ENCODE measurements around the gene MPHOSPH8.
"Not testable (repeated sequence)": the region's sequence is repeated elsewhere in the genome, so short reads cannot be mapped to it uniquely, and the experiment has no call there.

The MPHOSPH8 gene

DNA sequence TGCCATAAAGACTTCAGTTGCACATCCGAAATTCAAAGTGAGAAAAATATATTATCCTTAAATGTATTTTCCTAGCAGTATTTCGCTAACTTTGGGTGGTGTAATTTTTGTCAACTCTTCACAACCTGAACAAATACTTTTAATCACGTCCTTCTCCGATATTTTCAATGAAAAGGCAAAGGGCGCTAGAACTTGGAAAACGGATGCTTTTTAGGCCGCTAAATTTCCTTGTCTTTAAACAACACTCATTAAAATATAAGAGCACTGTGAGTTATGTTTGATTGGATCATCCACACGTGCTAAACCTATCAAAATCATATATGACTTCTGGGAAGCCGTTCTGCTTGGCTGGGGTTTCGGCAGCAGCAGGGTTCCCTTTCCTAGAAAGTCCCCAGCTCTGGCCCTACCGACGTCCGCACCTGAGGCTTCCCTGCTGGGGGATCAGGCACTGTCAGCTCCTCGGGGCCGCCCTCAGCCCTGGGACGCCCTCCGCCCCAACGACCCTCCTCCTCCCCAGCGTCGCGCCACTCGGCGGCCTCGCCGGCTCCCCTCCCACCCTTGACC is 462 bp upstream of the MPHOSPH8 start:
- DNase-seq: no peak

DNA sequence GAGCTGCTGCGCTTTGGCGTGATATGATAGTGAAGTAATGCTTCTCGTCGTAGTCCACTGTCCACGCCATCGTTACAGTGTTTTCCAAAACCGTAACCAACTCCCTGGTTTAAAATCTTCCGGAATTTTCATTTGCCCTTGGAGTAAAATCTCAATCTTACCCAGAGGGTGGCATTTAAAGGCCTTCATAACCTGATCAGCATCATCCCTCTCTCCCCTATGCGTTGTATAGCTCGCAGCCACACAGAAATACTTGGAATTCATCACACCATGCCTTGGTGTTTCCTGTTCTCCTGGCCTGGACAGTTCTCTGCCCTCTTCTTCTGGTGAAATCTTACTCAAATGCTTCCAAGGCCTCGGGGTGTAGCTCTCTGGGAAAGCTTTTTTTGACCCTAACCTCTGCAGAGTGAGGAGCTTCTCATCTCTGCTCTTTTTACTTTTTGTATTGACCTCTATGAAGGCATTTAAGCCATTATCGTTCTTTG is 839 bp downstream of the MPHOSPH8 start:
- DNase-seq: peak; percentile 45

DNA sequence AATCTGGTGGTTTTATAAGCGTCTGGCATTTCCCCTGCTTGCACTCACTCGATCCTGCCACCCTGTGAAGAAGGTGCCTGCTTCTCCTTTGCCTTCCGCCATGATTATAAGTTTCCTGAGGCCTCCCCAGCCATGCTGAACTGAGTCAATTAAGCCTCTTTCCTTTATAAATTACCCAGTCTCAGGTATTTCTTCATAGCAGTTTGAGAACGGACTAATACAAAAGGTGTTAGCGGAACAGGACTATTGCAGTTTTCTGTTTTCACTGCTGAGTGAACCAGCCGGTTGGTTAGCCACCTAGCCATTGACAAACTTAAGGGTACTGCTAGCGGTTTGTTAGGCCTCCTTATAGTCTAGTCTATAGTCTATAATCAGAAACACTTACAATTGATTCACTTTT is 2.5 kb downstream of the MPHOSPH8 start:
- DNase-seq: not testable (repeated sequence)

- DNase-seq: no peak
Observed at GRCh38 chr13:19643652-19644051, 10.2 kb downstream of the MPHOSPH8 start.

DNA sequence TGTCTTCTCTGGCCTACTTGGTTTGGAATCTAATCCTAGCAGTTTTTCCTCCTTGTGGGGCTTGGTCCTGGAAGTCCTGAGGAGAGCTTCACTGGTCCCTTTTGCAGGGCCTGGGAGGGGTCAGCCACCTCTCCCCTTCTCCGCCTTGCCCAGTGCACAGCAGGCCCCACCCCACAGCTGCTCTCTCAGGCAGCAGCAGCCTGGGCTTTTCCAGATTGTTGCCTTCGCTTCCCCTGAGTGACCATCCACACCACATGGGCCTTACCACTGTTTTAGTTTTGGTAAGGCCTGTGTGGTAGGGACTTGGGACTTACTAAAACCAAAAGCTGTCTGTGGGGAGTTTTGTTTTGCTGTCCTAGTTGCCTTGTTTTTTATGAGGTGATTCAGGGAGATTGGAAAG is 11.5 kb downstream of the MPHOSPH8 start:
- DNase-seq: no peak

DNA sequence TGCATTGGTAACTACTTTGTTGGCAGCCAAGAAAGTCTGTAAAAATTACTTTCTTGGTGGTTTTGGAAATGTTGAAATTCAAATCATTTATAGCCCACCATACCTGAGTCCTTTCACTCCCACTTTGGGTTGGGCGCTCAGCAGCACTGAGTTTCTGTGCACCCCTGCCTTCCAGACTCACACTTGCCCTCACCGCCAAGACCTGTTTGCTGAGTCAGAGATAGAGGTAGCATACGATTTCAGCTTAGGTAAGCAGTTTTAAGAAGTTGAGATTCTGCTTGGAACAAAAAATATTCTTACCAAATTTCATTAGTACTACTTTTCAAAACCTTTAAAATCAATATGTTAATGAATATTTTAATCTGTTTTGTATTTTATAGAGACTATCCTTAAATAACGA is 12.6 kb downstream of the MPHOSPH8 start:
- no peak for DNase-seq

- DNase-seq: no peak
Observed at GRCh38 chr13:19650742-19651141, 17.3 kb downstream of the MPHOSPH8 start.

- peak; percentile 21 for DNase-seq
Observed at GRCh38 chr13:19657872-19658591, 24.6 kb downstream of the MPHOSPH8 start.

GRCh38 chr13:19658831-19659230 is 25.4 kb downstream of the MPHOSPH8 start:
- no peak for DNase-seq

DNA sequence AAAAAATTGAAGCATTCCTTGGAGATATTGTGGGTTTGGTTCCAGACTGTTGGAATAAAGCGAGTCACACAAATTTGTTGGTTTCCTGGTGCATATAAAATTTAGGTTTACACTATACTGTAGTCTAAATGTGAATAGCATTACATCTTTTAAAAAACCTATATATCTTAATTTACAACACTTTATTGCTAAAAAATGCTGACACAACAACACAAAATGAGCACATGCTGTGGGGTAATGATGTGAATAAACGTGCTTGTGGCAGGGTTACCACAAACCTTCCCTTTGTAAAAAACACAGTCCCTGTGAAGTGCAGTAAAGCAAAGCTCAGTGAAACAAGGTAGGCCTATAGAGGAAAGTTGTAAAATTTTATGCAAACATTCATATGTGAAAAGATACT is 27.7 kb downstream of the MPHOSPH8 start:
- no peak for DNase-seq

DNA sequence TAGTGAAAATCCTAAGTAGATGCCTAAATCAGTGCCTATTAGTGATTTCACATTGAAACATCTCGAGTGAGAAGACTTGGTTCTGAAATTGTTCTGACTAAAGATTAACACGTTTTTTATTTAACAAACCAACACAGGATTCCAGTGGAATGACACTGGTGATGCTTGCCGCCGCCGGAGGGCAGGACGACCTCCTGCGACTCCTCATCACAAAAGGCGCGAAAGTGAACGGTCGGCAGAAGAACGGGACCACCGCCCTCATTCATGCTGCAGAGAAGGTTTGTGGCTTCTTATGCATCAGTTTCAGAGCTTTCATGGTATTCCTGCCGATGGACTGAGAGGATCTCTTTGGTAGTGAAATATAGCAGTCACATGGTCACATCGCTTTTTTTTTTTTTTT is 28.1 kb downstream of the MPHOSPH8 start:
- DNase-seq: no peak

DNA sequence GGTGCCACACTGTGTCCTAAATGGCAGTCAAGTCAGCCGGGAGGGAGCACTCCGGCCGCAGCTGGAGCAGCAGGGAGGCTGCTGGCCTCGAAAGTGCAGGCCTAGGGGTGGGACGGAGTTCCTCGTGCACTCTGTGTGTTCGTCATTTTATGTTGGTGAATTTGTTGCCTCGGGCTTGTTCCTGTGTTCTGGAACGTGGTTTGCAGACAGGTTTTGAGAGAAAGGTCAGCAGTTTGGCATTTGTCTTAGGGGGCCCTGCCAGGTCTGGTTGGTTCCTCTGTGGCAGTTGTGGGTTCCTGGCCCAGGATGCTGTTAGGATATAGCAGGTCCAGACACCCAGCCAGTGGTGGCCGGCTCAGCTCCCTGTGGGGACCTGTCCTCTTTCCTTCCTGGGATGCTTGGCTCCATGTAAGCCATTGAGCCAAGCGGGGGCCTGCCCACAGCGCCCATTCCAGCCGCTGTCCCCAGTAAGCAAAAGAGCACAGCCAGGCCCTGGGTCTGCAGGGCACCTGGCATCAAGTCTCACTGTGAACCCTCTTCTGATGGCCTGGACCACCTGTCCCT is 30.0 kb downstream of the MPHOSPH8 start:
- DNase-seq: no peak

GRCh38 chr13:19664481-19665230 is 31.2 kb downstream of the MPHOSPH8 start:
- no peak for DNase-seq

GRCh38 chr13:19665427-19665859 is 32.0 kb downstream of the MPHOSPH8 start:
- no peak for DNase-seq

- DNase-seq: no peak
Observed at GRCh38 chr13:19668778-19669177, 35.3 kb downstream of the MPHOSPH8 start.

DNA sequence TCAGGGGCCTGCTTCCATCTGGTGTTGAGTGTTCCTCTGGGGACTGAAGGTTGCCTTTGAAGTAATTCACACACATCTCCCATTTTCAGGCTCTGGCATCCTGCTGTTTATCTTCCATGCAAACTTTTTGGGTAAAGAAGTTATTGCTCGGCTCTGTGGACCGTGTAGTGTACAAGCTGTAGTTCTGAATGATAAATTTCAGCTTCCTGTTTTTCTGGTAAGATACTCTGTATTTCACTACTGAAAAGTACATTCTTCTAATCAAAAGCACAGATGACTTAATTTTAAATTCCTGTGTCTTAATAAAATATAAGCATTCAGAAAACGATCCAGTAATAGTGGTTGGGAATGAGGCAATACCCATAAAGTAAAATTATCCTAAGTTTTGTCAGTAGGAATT is 36.7 kb downstream of the MPHOSPH8 start:
- DNase-seq: no peak

DNA sequence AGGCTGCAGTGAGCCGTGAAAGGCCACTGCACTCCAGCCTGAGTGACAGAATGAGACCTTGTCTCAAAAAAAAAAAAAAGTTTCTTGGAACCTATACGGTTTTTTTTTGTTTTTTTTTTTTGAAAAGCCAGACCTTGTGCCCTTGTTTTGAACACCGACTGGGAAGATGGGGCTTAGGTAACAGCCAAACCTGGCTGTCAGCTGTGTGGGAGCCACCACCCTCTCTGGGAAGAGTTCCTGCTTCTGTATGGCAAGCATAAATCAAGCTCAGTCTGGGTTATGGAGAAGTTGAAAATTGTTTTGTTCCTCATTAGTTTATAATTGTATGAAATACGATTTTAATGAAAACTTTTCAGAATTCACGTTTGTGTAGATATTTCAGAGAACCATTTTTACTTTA is 39.5 kb downstream of the MPHOSPH8 start:
- no peak for DNase-seq

GRCh38 chr13:19673473-19674430 is 40.3 kb downstream of the MPHOSPH8 start:
- no peak for DNase-seq

DNA sequence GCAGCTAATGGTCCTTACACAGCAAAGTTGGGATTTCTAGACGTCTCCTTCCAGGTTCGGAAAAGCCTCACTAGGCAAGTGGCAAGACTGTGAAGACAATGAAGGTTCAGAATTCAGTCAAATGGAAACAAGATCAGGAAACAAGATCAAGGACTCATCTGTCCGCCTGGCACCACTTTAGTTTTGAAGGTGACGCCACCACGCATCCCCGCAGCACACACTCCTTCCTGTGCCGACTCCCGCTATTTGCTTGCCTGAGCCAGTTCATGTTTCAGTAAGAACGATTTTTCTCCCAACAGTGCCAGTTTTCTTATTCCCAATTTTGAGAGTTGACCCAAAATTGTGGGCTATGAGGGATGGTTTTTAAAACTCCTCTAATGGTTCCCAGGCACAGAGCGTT is 41.4 kb downstream of the MPHOSPH8 start:
- DNase-seq: no peak

DNA sequence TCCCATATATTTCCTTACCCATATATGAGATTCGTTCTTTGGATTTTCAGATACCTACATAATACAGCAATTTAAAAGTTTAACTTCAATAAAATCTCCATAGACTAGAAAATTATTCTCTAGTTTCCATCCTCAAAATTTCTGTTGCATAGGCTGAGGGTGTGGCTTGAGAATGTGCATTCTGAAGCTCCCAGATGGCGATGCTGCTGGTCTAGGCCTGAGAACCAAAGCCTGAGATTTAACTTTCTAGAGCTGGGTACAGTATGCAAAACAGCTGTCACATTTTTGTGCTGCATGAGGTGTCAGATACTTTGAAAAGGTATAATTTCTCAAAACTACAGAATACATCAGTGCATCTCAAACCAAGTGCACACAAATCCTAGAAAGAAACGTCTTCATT is 42.7 kb downstream of the MPHOSPH8 start:
- no peak for DNase-seq

DNA sequence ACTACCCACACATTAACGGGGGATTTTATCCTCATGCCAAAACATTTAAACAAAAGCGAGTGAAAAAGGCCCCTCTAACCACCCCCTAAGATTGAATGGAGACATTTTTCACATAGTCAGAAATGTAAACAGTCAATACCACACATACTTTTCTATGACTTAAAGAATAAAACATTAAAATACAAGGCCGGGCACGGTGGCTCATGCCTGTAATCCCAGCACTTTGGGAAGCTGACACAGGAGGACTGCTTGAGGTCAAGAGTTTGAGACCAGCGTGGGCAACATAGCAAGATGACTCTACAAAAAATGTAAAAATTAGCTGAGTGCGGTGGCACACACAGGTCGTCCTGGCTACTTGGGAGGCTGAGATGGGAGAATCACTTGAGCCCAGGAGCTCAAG is 47.3 kb downstream of the MPHOSPH8 start:
- peak; percentile 49 for DNase-seq

GRCh38 chr13:19681517-19681916 is 48.1 kb downstream of the MPHOSPH8 start:
- DNase-seq: no peak

Measured in fibroblast of skin of abdomen (primary cell).